NCI-H2081 (cell line): ENCODE results near the gene DPPA4.
"Not testable (repeated sequence)": the region's sequence is repeated elsewhere in the genome, so short reads cannot be mapped to it uniquely, and the experiment has no call there.

ENCODE experiments used
- DNase-seq, 2 experiments: peaks; one replicate each; lab custom pipeline; 2025; lab: John Stamatoyannopoulos, UW

Gene DPPA4

DNA sequence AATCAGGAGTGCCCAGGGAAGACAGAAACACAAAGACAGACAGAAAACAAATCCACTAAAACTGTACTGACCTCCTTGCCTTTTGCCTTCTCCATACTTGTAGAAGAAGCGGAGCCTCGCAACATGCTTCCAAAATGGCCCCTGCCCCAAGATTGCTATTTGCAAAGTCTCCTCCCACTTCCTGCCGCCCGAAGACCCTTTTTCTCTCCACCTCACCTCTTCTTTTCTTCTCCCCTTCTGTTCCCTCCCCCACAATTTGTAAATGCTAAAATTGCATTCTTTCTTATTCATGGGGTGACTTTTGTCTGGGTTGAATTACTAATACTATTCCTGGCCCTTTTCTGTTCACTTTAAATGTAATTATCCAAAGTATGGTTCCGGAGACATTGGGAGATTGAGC, at the start of gene DPPA4:
Gene DPPA4 (minus strand): TSS at position 154 of the 400 bp plus-strand sequence. CDS start 29 bp downstream, at position 125.
- no peak for DNase-seq

- no peak for DNase-seq
Observed at GRCh38 chr3:109385442-109386318, 48.3 kb upstream of the DPPA4 start.

- no peak for DNase-seq
Observed at GRCh38 chr3:109384164-109384563, 46.8 kb upstream of the DPPA4 start.

- DNase-seq: peak in 1 of 2 experiments; percentile 23
Observed at GRCh38 chr3:109382588-109382987, 45.2 kb upstream of the DPPA4 start.

- no peak for DNase-seq
Observed at GRCh38 chr3:109375975-109376374, 38.6 kb upstream of the DPPA4 start.

GRCh38 chr3:109374434-109374833, 37.1 kb upstream of the DPPA4 start:
- DNase-seq: not testable (repeated sequence)

DNA sequence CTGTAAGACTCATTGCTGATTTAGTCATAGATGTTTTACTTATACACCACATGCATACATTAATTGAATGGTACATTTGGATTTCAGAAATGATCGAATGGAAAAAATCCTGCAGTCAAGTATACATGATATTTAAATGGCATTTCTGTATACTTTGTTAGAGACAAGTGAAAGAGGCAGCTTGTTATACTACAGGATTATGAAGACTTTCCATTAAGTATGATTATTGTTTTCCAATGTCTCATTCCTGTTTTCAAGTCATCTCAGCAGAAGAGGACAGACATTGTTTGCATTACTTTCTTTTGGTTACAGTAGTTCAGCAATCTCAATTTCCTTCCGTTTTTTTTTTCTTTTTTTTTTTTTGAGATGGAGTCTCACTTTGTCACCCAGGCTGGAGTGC, 36.6 kb upstream of the DPPA4 start:
- DNase-seq: no peak

GRCh38 chr3:109372639-109373038, 35.3 kb upstream of the DPPA4 start:
- no peak for DNase-seq

DNA sequence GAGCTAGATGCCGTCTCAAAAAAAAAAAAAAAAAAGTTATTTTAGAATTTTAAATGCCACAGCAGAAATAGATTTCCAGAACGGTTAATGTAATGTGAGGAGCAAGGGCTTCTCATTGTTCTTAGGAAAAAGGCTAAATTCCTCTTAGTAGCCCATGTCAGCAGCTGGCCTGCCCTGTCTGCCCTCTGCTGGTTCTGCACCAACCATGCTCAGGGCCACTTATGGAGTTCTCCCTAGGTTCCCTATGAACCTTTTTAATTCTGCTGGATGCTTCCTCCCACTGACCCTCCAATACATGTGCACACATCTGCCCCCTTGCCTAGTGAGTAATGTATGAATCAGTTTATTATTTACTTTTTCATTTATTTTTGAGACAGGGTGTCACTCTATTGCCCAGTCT, 32.2 kb upstream of the DPPA4 start:
- no peak for DNase-seq

- no peak for DNase-seq
Observed at GRCh38 chr3:109364088-109364487, 26.7 kb upstream of the DPPA4 start.

DNA sequence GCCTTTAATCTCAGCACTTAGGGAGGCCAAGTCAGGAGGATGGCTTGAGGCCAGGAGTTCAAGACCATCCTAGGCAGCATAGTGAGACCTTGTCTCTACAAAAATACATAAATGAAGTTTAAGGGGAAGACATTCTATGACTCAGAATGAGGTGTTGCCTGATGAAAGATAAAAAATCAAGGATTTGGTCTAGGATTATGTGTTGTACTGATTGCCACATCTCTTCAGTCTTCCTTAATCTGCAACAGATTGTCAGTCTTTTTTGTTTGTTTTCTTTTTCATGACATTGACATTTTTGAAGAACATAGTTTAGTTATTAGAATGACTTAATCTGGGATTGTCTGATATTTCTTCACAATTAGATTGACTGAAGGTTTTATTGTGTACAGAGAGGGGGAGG, 26.3 kb upstream of the DPPA4 start:
- DNase-seq: no peak

- no peak for DNase-seq
Observed at GRCh38 chr3:109362823-109363222, 25.5 kb upstream of the DPPA4 start.

DNA sequence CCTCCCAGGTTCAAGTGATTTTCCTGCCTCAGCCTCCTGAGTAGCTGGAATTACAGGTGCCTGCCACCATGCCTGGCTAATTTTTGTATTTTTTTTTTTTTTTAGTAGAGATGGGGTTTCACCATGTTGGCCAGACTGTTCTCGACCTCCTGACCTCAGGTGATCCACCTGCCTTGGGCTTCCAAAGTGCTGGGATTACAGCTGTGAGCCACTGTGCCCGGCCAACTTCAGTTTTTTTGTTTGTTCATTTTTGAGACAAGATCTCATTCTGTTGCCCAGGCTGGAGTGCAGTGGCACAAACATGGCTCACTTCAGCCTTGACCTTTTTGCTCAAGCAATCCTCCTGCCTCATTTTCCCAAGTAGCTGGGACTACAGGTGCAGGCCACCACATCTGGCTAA, 21.5 kb upstream of the DPPA4 start:
- DNase-seq: not testable (repeated sequence)

- no peak for DNase-seq
Observed at GRCh38 chr3:109356442-109357155, 19.3 kb upstream of the DPPA4 start.

GRCh38 chr3:109355625-109356441, 18.5 kb upstream of the DPPA4 start:
- DNase-seq: no peak

DNA sequence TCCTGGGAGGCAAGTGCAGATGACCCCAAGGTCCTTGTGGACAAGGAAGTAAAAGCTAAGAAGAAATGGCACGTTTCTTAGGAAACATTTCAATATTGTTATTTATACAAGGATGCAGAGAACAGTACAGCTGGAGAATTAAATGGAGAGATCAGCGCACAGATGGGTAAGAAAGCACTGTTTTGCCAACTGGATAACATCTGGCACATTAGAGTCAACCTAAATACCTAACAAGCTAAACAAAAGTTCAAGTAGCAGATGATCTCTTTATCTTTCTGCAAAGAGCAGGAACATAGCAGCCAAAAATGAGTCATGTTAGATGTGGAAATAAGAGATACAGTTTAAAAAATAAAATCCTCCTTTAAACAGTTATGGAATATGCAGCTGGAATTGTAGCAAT, 15.7 kb upstream of the DPPA4 start:
- DNase-seq: no peak

DNA sequence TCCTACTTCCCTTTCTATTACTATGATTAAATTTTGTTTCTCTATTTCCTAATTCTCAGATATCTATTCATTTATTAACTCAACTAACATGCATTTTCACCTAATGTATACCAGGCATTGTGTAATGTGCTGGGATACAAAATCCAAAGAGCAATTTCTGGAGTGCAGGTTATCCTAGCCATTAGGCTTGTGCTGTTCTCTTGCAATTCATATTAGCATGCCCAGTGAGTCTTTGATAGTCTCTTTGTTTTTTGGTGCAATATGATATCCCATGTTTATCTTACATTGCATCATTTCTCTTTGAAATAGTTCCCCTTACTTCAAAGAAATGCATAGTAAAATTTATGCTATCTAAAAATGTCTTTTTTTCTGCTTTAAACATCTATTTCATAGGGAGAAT, 13.9 kb upstream of the DPPA4 start:
- DNase-seq: no peak

- DNase-seq: no peak
Observed at GRCh38 chr3:109346770-109347295, 9.5 kb upstream of the DPPA4 start.

DNA sequence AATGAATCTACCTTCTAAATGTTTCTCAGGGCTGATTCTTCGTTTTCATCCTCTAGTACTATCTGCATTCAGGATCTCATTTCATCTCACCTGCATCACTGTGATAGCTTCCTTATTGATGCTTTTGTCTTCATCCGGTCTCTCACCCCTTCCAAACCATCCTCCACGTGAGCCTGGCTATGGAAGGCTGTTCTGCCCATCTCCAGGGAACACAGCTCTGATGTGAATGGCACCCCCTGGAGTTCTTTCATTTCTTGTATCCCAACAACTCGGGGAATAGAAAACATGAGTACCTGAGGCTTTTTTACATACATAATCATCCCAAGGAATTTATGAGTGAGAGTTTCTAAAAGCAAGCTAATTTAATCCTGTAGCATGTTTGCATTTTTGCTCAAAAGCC, 8.8 kb upstream of the DPPA4 start:
- DNase-seq: no peak

GRCh38 chr3:109339714-109340648, 2.6 kb upstream of the DPPA4 start:
- no peak for DNase-seq

GRCh38 chr3:109339197-109339596, 1.9 kb upstream of the DPPA4 start:
- DNase-seq: no peak
